ENCODE data around the gene P2RX7.
"Not testable (repeated sequence)": the region's sequence is repeated elsewhere in the genome, so short reads cannot be mapped to it uniquely, and the experiment has no call there.

The P2RX7 gene

DNA sequence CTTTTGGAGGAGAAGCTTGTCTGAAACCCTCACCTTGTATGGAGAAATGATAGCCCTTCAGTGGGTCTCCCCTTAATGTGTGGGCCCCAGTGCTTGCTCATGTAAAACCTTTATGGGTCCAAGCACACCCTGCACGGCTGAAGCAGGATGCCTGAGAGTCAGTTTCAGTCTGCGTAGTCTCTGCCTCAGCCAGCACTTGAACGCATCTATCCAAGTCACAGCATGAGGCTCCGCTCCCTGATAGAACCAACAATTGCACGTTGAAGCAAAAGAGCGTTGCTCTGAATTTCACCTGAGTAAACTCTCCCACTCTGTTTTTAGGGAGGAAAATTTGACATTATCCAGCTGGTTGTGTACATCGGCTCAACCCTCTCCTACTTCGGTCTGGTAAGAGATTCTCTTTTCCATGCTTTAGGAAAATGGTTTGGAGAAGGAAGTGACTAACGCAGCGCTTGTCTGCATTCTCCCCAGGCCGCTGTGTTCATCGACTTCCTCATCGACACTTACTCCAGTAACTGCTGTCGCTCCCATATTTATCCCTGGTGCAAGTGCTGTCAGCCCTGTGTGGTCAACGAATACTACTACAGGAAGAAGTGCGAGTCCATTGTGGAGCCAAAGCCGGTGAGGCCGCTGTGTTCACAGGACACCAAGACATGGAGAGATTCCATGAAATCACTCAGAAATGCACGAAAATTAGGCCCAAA is 44.3 kb downstream of the P2RX7 start:
- no peak for DNase-seq

DNA sequence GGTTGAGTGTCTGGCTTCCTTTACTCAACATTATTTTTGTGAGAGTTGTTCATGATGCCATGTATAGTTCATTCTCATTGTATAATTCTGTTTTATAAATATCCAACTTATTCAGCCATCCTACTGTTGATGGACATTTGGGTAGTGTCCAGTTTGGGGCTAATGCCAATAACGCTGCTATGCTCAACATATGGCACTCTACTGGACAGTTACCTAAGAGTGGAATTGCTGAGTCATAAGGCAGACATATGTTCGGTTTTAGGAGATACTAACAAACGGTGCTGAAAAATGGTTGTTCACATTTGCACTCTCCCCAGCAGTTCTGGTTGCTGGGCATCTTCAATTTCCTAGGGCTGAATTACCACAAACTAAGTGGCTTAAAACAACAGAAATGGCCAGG is 48.5 kb downstream of the P2RX7 start:
- no peak for DNase-seq

DNA sequence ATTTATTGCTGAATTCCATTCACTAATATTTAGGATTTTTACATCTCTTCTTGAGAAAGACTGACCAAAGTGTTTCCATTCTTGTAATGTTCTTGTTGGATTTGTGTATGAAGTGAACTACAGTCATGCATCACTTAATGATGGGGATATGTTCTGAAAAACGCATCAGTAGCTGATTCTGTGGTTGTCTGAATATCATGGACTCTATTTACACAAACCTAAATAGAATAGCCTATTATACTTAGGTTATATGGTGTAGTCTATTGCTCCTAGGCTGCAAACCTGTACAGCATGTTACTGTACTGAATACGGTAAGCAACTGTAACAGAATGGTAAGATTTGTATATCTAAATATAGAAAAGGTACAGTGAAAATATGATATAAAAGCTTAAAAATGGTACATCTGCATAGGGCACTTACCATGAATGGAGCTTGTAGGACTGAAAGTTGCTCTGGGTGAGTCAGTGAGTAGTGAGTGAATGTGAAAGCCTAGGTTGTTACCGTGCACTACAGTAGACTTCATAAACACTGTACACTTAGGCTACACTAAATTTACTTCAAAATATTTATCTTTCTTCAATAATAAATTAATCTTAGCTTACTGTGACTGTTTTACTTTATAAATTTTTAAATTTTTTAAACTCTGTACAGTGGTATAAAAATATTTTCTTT is 49.7 kb downstream of the P2RX7 start:
- DNase-seq = no peak

DNA sequence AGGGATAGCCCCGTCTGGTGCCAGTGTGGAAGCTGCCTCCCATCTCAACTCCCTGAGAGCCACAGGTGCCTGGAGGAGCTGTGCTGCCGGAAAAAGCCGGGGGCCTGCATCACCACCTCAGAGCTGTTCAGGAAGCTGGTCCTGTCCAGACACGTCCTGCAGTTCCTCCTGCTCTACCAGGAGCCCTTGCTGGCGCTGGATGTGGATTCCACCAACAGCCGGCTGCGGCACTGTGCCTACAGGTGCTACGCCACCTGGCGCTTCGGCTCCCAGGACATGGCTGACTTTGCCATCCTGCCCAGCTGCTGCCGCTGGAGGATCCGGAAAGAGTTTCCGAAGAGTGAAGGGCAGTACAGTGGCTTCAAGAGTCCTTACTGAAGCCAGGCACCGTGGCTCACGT is 51.7 kb downstream of the P2RX7 start:
- no peak for DNase-seq

DNA sequence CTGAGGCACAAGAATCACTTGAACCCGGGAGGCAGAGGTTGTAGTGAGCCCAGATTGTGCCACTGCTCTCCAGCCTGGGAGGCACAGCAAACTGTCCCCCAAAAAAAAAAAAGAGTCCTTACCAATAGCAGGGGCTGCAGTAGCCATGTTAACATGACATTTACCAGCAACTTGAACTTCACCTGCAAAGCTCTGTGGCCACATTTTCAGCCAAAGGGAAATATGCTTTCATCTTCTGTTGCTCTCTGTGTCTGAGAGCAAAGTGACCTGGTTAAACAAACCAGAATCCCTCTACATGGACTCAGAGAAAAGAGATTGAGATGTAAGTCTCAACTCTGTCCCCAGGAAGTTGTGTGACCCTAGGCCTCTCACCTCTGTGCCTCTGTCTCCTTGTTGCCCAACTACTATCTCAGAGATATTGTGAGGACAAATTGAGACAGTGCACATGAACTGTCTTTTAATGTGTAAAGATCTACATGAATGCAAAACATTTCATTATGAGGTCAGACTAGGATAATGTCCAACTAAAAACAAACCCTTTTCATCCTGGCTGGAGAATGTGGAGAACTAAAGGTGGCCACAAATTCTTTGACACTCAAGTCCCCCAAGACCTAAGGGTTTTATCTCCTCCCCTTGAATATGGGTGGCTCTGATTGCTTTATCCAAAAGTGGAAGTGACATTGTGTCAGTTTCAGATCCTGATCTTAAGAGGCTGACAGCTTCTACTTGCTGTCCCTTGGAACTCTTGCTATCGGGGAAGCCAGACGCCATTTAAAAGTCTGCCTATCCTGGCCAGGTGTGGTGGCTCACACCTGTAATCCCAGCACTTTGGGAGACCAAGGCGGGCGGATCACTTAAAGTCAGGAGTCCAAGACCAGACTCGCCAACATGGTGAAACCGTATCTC is 52.6 kb downstream of the P2RX7 start:
- no peak for DNase-seq

DNA sequence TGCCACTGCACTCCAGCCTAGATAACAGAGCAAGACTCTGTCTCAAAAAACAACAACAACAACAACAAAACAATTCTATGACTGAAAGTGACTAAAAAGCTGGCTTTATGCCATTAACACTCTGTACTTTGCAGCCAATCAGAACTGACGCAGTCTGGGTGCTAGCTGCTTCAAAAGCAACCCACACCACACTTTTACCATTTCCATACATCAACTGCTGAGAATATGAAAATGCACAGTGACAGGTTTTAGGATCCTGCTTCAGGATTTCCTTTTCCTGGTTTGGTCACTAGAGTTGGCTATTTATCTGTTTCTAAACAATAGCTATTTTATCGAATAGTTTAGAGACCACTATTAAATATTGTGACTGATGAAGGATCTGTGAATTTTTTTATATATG is 54.1 kb downstream of the P2RX7 start:
- no peak for DNase-seq

DNA sequence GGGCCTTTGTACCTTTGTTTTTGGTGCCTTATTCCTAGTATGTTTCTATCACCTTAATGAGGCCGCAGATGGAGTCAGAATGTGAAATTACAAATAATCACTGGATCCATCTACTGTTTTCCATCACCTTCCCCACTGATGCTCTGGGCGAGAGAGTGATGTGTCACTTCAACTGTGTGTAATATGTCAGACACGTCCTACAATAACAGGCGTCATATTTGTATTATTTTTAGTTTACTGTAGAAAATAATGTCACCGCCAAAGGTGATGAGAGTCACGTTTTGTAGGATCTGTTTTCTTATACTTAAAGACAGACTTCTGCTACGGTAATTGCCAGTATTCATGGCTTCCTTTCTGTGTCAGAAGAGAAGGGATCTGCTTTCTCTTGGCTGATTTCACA is 54.8 kb downstream of the P2RX7 start:
- no peak for DNase-seq

DNA sequence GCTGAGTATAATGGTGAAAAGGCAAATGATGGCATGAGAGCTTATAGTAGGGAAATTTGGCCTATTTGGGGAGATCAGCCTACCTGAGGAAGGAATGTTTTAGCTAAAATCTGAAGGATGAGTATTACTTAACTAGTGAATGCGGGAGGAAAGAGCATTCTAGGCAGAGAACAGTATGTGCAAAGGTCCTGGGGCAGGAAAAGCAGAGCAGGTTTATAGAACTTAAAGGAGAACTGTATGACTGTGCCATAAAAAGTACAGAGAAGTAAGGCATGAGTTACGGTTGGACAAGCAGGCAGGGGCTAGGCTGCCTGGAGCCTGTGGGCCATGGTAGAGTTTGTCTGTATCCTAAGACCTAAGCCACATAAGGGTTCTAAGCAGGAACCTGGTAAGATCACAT is 55.6 kb downstream of the P2RX7 start:
- no peak for DNase-seq

DNA sequence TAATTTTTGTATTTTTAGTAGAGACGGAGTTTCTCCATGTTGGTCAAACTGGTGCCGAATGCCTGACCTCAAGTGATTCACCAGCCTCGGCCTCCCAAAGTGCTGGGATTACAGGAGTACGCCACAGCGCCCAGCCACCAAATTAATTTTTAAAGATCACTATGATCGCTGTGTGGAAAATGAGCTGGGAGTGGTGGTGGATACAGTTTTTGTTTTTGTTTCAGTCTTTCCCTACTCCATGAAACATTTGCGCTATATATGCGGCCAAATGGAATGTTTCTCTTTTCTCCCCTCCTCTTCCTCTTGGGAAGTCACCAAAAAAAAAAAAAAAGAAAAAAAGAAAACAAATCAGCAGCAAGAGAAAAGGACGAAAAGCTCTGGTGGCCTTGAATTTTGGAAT is 56.5 kb downstream of the P2RX7 start:
- DNase-seq = no peak

DNA sequence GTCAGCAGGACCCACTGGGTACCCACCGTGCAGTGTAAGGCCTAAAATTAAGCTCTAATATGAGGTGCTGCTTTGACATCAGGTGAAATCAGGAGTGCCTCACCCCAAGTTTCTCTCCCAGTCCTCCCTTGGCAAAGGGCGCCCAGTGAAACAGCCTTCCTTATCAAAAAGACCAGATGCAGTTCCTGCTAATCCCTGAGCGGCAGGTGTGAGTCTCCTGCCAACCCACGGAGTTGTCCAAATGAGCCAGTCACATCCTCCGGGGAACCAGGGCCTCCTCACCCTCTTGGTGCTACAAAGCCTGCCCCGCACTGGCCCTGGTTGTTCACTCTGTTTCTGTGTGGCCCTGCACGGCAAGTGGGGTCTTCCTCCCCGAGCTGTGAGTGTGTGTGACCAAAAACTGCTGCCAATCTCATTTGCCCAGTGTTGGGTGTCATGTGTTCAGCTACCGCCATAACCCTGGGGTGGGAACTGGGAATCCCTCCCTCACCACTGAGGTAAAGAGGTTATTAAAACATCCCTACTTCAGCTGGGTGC is 57.0 kb downstream of the P2RX7 start:
- no peak for DNase-seq

DNA sequence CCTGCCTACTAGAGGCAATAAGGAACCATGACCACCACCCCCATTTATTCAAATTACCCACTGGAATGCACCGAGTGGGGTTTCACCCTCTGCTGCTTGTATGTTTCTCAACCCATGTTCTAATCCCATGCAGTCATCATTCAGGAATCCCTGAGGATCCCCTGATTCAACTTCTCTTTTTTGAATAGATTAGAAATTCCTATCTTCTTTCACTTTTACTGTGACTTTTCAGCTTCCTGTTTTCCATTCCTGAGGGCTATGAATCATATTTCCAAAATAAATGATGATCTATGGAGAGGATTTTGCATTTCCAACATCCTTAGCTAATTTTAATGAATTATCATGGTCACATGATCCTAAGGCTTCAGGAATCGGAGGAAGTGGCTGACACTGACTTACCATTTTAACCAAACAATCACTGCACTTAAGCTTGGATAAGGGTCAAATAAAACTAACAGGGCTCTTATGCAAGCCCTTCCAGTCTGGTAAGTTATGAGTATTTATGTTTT is 57.9 kb downstream of the P2RX7 start:
- no peak for DNase-seq

DNA sequence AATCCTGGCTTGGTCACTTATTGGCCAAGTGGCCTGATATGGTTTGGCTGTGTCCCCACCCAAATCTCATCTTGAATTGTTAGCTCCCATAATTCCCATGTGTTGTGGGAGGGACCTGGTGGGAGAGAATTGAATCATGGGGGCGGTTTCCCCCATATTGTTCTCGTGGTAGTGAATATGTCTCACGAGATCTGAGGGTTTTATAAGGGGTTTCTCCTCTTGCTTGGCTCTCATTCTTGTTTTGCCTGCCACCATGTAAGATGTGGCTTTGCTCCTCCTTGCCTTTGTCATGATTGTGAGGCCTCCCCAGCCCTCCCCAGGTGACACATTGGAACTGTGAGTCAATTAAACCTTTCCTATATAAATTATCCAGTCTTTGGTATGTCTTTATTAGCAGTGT is 58.5 kb downstream of the P2RX7 start:
- DNase-seq = no peak

DNA sequence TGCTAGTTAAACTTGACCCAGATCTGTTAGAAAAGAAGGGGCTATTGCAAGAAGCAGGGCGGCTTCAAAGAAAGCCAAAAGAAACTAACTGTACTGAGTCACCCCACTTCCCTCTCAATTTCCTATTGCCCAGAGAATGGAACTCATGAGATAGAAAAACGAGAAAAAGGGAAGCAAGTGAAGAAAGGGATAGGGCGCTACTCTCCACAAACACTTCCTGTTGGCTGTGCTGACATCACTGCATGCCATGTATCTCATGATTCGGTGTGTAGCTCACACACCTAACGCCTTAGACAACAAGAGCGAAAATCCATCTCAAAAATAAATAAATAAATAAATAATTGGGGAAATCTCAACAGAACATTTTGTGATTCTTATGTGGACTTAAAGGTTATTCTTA is 64.2 kb downstream of the P2RX7 start:
- no peak for DNase-seq

DNA sequence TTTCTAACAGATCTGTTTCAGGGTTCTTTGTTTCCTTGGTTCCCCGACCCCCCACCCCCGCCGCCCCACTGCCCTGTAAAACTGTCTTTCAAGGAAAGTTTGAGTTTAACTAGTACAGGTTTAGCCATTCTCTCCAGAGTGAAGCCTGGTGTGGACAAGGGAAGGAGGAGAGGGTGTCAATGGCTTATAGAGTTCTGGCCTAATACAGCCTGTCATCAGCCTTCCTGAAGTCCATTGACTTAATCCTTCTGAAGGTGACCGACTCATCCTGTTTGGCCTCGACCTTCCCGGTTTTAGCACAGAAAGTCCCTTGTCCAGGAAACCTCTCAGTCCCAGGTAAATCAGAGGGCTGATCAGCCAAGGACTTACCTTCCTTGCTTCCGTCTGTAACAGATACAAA is 66.3 kb downstream of the P2RX7 start:
- DNase-seq = no peak

DNA sequence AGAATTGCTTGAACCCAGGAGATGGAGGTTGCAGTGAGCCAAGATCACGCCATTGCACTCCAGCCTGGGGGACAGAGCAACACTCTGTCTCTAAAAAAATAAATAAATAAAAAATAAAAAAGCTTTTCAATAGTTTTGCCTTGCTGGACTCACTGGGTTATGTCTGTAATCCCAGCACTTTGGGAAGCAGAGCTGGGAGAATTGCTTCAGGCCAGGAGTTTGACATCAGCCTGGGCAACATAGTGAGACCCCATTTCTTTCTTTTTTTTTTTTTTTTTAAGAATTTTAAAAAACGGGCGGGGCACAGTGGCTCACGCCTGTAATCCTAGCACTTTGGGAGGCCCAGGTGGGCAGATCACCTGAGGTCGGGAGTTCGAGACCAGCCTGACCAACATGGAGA is 68.5 kb downstream of the P2RX7 start:
- not testable (repeated sequence) for DNase-seq

DNA sequence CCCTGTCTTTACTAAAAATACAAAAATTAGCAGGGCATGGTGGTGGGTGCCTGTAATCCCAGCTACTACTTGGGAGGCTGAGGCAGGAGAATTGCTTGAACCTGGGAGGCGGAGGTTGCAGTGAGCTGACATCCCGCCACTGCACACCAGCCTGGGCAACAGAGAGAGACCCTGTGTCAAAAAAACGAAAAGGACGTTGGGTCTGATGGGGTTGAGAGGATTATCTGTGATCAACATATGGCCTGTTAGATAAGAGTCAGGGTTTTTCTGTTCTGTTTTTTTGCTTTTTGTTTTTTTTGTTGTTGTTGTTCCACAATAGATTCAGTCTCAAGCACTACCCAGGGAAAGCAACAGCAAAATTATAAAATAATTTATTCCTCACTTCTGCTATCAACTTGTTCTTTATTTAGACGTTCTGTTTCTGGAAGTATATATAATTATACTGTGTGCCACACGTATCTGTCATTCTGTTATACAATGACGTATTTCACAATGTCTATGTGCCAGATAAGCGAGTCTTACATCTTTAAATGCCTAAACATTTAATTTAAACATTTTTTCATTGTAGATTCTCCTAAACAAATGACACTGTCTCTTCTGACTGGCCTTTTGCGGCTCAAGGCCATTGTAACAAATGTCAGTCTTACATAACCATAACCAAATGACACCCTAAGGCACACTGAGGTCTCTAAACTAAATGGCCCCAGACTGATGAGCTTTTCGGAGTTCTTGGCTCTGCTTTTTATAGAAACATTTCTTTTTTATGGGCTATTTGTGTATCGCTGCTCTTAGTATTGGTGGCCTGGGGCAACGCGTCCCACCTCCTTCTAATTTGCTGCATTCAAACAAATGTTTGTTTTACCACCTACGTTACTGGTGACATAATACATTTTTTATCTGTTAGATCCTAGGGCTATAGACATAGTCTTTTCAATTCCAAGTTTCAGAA is 70.0 kb downstream of the P2RX7 start:
- no peak for DNase-seq

DNA sequence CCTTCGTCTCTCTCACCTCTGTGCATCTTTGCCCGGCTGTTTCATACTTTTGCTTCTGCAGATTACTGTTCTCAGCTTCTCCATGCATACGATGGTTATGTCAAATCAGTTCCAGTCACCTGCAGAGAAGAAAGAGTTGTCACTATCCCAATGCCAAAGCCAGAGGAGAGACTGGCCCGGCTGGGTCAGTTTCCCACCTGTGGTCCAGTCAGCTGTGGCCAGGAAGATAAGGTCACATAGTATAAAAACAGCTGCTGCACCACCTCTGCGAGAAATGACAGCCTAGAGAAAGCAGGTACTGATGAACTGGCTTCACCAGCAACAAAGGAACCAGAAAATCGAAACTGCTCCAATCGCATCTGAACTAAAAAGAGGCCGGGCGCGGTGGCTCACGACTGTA is 70.8 kb downstream of the P2RX7 start:
- no peak for DNase-seq

DNA sequence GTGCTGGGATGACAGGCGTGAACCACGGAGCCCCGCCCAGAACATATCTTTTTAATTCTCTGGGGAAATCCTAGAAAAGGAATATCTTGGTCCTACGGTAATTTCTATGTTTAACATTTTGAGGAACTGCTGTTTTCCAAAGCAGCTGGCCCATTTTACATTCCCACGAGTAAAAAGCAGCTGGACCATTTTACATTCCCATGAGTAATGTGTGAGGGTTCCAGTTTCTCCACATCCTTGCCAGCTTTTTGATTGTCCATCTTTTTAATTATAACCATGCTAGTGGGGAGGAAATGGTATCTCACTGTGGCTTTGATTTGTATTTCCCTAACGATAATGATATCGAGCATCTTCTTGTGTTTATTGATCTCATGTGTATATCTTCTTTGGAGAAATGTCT is 72.8 kb downstream of the P2RX7 start:
- no peak for DNase-seq

DNA sequence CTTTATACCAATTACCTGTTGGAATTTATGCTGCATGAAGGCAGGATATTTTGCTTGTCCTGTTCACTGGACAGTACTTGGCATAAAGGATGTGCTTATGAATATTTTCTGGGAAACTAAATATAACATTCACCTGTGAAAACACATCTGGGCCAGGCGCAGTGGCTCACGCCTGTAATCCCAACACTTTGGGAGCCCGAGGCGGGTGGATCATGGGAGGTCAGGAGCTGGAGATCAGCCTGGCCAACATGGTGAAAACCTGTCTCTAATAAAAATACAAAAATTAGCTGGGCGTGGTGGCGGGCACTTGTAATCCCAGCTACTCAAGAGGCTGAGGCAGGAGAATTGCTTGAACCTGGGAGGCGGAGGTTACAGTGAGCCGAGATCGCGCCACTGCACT is 75.9 kb downstream of the P2RX7 start:
- DNase-seq = not testable (repeated sequence)

DNA sequence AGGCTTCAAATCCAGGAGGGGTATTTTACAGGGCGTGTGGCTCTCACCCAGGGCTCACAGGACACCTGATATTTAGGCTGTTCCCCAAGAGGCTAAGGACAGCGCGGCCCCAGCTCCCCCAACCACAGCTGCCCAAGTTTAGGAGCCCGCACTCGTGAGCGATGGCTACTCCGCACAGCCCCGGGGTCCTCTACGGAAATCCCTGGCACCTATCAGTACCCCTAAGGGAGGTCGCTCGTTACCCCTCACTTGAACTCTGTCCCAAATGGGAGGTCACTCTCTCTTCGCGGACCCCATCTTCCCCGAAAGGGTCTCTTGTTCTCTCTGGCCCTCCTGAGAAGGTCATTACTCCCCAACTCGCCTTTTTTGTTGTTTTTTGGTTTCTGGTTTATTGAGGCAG is 76.5 kb downstream of the P2RX7 start:
- no peak for DNase-seq

DNA sequence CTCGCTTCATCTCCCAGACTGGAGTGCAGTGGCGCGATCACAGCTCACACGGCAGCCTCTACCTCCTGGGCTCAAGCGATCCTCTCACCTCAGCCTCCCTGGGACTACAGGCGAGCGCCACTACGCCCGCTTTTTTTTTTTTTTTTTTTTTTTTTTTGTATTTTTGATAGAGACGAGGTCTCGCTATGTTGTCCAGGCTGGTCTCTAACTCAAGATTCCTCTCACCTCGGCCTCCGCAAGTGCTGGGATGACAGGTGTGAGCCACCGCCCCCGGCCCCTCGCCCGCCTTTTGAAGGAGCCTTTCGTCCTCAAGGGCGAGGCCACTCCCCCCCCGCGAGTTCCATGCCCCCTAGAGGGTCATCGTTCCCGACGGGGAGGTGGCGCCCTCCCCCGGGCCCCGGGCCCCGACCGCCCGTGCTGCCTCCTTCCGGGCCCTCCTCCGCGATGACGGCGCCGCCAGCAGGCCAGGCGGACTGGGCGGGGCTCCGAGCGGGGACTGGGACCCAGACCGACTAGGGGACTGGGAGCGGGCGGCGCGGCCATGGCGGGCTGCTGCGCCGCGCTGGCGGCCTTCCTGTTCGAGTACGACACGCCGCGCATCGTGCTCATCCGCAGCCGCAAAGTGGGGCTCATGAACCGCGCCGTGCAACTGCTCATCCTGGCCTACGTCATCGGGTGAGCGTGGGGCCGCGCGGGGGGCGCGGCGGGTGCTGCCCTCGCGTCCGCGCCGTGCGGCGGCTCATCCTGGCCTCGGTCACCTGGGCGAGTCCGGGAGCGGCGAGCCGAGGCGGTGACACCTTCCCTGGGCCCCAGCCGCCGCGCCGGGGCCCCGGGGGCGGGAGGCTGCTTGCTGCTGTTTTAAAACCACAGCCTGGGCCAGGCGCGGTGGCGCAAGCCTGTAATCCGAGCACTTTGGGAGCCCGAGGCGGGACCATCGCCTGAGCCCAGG is 77.2 kb downstream of the P2RX7 start, which contains the start of gene P2RX4:
Gene P2RX4, plus strand, starts transcription at position 506 of the 949 bp plus-strand sequence. Its CDS starts 36 bp downstream, at position 542.
- peak; percentile 82 for DNase-seq
